Myocyte (in vitro differentiated cells): ENCODE data around the gene ATP8B4. TPM values are rescaled to one million over a fixed set of nuclear protein-coding genes. Genes with fewer than 3 reads are reported as not detected.
"Not testable (repeated sequence)": the region's sequence is repeated elsewhere in the genome, so short reads cannot be mapped to it uniquely, and the experiment has no call there.

Experiments
- DNase-seq: peaks from one replicate; pipeline ENCODE4 v3.0.0-alpha.2; 2012; ENCODE audit warnings: low read depth
- polyA plus RNA-seq: library from polyadenylated mRNA; unstranded; fragments of >200 nt; gene quantifications from one replicate; pipeline ENCODE4 v1.2.1, GENCODE V29; 2012; ENCODE audit warnings: missing spikeins
- total RNA-seq: library from RNA; depleted of rRNA; stranded (reverse); fragments of >200 nt; gene quantifications from 2 replicates; pipeline ENCODE4 v1.2.3, GENCODE V29; 2014

The ATP8B4 gene
- 3.3 and 3.5 TPM in 2 replicates for total RNA-seq
- polyA plus RNA-seq: 0.45 TPM

- DNase-seq: no peak
Observed at GRCh38 chr15:50119063-50120040, at the start of gene ATP8B4. TSS of gene ATP8B4 (minus strand) at chr15:50119233. CDS start at chr15:50106966, 12,267 bp downstream.

- DNase-seq: no peak
Observed at GRCh38 chr15:50168379-50168778, 49.3 kb upstream of the ATP8B4 start.

- no peak for DNase-seq
Observed at GRCh38 chr15:50167110-50167509, 48.1 kb upstream of the ATP8B4 start.

GRCh38 chr15:50166216-50166615 is 47.2 kb upstream of the ATP8B4 start:
- no peak for DNase-seq

- peak; percentile 36 for DNase-seq
Observed at GRCh38 chr15:50164458-50164857, 45.4 kb upstream of the ATP8B4 start.

- no peak for DNase-seq
Observed at GRCh38 chr15:50163719-50164410, 44.8 kb upstream of the ATP8B4 start.

- DNase-seq: no peak
Observed at GRCh38 chr15:50162969-50163718, 44.1 kb upstream of the ATP8B4 start.

- not testable (repeated sequence) for DNase-seq
Observed at GRCh38 chr15:50158236-50158635, 39.2 kb upstream of the ATP8B4 start.

- DNase-seq: no peak
Observed at GRCh38 chr15:50151476-50151875, 32.4 kb upstream of the ATP8B4 start.

- no peak for DNase-seq
Observed at GRCh38 chr15:50150851-50151250, 31.8 kb upstream of the ATP8B4 start.

GRCh38 chr15:50150349-50150748 is 31.3 kb upstream of the ATP8B4 start:
- DNase-seq: no peak

- no peak for DNase-seq
Observed at GRCh38 chr15:50149090-50149489, 30.1 kb upstream of the ATP8B4 start.

- peak; percentile 46 for DNase-seq
Observed at GRCh38 chr15:50148362-50148963, 29.4 kb upstream of the ATP8B4 start.

- DNase-seq: no peak
Observed at GRCh38 chr15:50146632-50147031, 27.6 kb upstream of the ATP8B4 start.

GRCh38 chr15:50145451-50145872 is 26.4 kb upstream of the ATP8B4 start:
- DNase-seq: peak; percentile 90

- peak; percentile 43 for DNase-seq
Observed at GRCh38 chr15:50144341-50145120, 25.5 kb upstream of the ATP8B4 start.

GRCh38 chr15:50143255-50143860 is 24.3 kb upstream of the ATP8B4 start:
- no peak for DNase-seq

- no peak for DNase-seq
Observed at GRCh38 chr15:50141856-50142255, 22.8 kb upstream of the ATP8B4 start.

GRCh38 chr15:50140983-50141382 is 21.9 kb upstream of the ATP8B4 start:
- DNase-seq: no peak

- no peak for DNase-seq
Observed at GRCh38 chr15:50140098-50140497, 21.1 kb upstream of the ATP8B4 start.
